Osteocyte (in vitro differentiated cells): ENCODE measurements around the gene DIAPH3. TPM values are rescaled to one million over a fixed set of nuclear protein-coding genes. Genes with fewer than 3 reads are reported as not detected.

Source experiments
- DNase-seq: peaks from one replicate; pipeline ENCODE4 v3.0.0; 2021; ENCODE audit warnings: mixed read lengths; ENCODE audit not compliant: unreplicated experiment; ENCODE audit errors: extremely low spot score
- H3K27ac Mint-ChIP-seq: one replicate; pipeline ENCODE4 v1.8.0; 2021; ENCODE audit warnings: mild to moderate bottlenecking, mixed read lengths; ENCODE audit not compliant: unreplicated experiment
- H3K27me3 Mint-ChIP-seq: one replicate; pipeline ENCODE4 v1.8.0; 2021; ENCODE audit warnings: mixed read lengths; ENCODE audit not compliant: unreplicated experiment
- H3K36me3 Mint-ChIP-seq: one replicate; pipeline ENCODE4 v1.8.0; 2021; ENCODE audit warnings: mixed read lengths; ENCODE audit not compliant: unreplicated experiment
- H3K4me1 Mint-ChIP-seq: one replicate; pipeline ENCODE4 v1.8.0; 2021; ENCODE audit warnings: mixed read lengths; ENCODE audit not compliant: unreplicated experiment
- H3K4me3 Mint-ChIP-seq: one replicate; pipeline ENCODE4 v1.8.0; 2021; ENCODE audit warnings: mild to moderate bottlenecking, moderate library complexity, mixed read lengths; ENCODE audit not compliant: unreplicated experiment
- H3K9me3 Mint-ChIP-seq: one replicate; pipeline ENCODE4 v1.8.0; 2021; ENCODE audit warnings: mixed read lengths; ENCODE audit not compliant: unreplicated experiment
- total RNA-seq: library from RNA; stranded (reverse); gene quantifications from 2 replicates; pipeline ENCODE4 v1.2.1, GENCODE V29; 2021
- TF ChIP-seq, protein P1 (sequence below): fragments of 200-600 bp; sonication (generic); IDR thresholded peaks from 2 replicates; pipeline ENCODE4 v1.5.0; 2021; ENCODE audit warnings: antibody characterized with exemption, mild to moderate bottlenecking, moderate library complexity

DIAPH3 gene
- total RNA-seq, 1 donor from 2014 or later, result 12.2 TPM

DNA sequence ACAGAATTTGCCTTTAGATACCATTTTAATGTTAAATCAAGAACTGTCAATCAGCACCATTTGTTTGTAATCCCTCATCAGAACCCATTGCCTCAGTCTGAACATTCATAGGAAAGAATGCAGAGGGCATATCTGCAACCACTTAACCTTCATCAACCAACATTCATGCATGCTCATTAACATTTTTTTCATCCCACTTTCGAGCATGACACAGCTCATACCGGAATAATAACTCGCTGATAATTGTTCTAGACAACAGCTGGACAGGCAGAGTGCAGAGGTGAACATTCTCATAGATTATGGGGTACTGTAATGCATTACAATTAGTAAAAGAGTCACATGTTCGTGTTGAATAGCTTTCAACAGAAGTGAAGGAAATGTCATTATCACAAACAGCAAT lies 216.8 kb downstream of the DIAPH3 start:
- Mint-ChIP-seq H3K4me1 (peaks cover 43% of the 10 kb centered on the region), H3K4me3 (no peak overlapping the region), H3K27ac (peak overlapping the region; percentile 14), H3K36me3 (no peaks in the 10 kb centered on the region), H3K9me3 (no peaks in the 10 kb centered on the region), H3K27me3 (no peaks in the 10 kb centered on the region)
- DNase-seq, result no peak
- TF ChIP-seq, protein P1, sequence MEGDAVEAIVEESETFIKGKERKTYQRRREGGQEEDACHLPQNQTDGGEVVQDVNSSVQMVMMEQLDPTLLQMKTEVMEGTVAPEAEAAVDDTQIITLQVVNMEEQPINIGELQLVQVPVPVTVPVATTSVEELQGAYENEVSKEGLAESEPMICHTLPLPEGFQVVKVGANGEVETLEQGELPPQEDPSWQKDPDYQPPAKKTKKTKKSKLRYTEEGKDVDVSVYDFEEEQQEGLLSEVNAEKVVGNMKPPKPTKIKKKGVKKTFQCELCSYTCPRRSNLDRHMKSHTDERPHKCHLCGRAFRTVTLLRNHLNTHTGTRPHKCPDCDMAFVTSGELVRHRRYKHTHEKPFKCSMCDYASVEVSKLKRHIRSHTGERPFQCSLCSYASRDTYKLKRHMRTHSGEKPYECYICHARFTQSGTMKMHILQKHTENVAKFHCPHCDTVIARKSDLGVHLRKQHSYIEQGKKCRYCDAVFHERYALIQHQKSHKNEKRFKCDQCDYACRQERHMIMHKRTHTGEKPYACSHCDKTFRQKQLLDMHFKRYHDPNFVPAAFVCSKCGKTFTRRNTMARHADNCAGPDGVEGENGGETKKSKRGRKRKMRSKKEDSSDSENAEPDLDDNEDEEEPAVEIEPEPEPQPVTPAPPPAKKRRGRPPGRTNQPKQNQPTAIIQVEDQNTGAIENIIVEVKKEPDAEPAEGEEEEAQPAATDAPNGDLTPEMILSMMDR, result no peak

DNA sequence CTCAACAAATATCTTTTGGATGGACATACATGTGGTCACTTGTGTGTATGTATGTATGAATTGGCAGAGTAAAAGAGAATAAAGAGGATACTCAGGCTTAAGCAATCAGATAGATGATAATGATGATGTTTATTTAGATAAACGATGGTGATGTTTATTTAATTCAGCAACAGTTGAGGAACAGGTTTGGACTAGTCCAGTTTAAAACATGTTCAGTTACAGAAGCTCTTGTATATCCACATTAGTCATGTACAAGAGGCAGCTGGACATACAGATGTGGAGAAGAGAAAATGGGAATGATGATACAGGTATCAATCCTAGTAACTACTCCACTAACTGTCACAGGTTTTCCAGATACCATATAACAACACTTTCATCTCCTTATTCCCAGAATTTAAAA lies 232.1 kb downstream of the DIAPH3 start:
- H3K27ac Mint-ChIP-seq, result no peak overlapping the region
- no peaks in the 10 kb centered on the region for H3K4me1 Mint-ChIP-seq
- no peaks in the 10 kb centered on the region for H3K27me3 Mint-ChIP-seq
- H3K9me3 Mint-ChIP-seq, result peaks cover 17% of the 10 kb centered on the region
- TF ChIP-seq, protein P1, result no peak
- no peak overlapping the region for H3K4me3 Mint-ChIP-seq
- no peak for DNase-seq
- H3K36me3 Mint-ChIP-seq, result peaks cover 13% of the 10 kb centered on the region

DNA sequence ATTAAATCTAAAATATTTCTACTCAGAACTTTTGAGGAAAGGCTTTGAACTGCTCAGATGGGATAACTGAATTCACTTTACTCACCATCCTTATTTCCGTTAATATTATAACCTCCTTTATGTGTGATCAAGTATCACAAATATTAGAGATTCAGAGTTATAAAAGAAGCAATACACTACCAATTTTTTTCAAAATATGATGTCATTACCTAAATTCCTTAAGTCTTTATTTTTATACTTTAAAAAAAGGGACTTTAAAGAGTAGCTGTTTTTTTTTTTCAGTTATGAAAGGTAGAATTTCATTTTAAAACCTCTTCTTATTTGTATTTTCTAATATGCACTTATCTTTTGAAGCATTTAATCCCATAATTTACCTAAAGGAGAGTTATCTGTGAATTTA lies 239.5 kb downstream of the DIAPH3 start:
- Mint-ChIP-seq H3K27ac (no peak overlapping the region), H3K36me3 (peaks cover 20% of the 10 kb centered on the region), H3K4me1 (peaks cover 12% of the 10 kb centered on the region), H3K27me3 (no peaks in the 10 kb centered on the region), H3K9me3 (peaks cover 31% of the 10 kb centered on the region), H3K4me3 (no peak overlapping the region)
- TF ChIP-seq, protein P1, result no peak
- no peak for DNase-seq

DNA sequence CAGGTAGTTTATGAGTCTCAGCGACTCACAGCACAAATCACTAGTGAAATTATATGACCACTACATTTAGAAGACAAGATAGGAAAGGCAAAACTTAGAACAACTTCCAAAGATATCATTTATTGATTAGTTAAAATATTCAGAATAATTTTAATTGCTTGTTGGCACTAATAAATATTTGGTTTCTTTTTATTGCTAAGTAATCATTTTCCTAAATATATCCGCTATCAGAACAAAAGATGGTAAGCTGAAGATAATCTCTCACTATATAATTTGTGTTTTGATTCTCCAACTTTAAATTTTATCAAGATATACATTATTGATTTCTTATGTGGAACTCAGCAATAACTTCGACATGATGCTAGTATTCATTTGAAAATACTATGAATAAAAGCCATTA lies 248.5 kb downstream of the DIAPH3 start:
- Mint-ChIP-seq H3K9me3 (no peaks in the 10 kb centered on the region), H3K4me3 (no peak overlapping the region), H3K36me3 (no peaks in the 10 kb centered on the region), H3K4me1 (peaks cover 38% of the 10 kb centered on the region), H3K27me3 (no peaks in the 10 kb centered on the region), H3K27ac (no peak overlapping the region)
- TF ChIP-seq, protein P1, result no peak
- no peak for DNase-seq

DNA sequence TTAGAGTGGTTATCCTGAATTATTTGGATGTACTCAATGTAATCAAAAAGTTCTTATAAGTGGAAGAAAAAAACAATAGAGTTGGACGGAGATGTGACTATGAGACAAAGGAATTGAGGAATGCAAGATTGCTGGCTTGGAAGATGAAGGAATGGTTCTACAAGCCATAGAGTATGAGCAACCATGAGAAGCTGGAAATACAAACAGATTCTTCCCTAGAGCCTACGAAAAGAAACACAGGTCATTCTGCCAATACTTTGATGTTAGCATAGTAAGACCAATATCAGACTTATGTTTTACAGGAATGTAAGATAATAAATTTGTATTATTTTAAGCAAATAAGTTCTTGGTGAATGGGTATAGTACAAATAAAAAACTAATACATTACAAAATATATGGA lies 249.2 kb downstream of the DIAPH3 start:
- DNase-seq, result no peak

More for the DNA sequence above, 249.2 kb downstream of the DIAPH3 start:
- Mint-ChIP-seq H3K9me3 (no peaks in the 10 kb centered on the region), H3K27me3 (no peaks in the 10 kb centered on the region), H3K4me1 (peaks cover 36% of the 10 kb centered on the region), H3K36me3 (no peaks in the 10 kb centered on the region), H3K27ac (no peak overlapping the region), H3K4me3 (no peak overlapping the region)
- TF ChIP-seq, protein P1, result no peak
